ENCODE measurements around the gene GLDC. TPM values are rescaled to one million over a fixed set of nuclear protein-coding genes. Genes with fewer than 3 reads are reported as not detected.

The GLDC gene
- total and polyA plus RNA-seq, 4 donors = 0.10 to 1.5 (median 0.74) TPM

DNA sequence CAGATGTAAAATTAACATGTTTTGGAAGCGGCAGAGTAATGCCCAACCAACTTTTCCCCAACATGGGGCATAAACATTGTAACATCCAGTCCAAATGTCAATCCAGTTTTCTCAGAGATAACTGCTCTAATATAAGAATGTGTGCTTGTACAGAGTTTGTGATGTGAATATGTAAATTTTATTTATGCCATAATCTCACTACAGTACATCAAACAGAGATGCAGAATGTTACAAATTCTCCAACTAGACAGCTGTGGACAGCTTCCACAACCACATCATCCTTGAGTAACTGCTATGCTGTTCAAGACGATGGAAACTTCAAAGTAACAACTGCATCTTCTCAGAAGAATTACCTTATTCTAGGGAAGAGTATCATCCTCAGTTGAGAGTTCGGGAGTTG is 109.9 kb downstream of the GLDC start:
- H3K4me3 ChIP-seq = no peak overlapping the region
- DNase-seq = no peak
- no peak overlapping the region for H3K27ac ChIP-seq (ENCODE audit: low read depth in 1 of 2, low read length in 1 of 2)
- H3K36me3 ChIP-seq (ENCODE audit: control insufficient read depth in 4 of 4, insufficient read depth in 4 of 4, low read length in 4 of 4) = no peaks in the 10 kb centered on the region
- H3K9me3 ChIP-seq (ENCODE audit: control insufficient read depth in 4 of 4, insufficient read depth in 3 of 4, low read length in 3 of 4) = peaks cover 0 to 3% (median 0%) of the 10 kb centered on the region in 4 donors
- 91 to 94% methylated on average over 3 of the region's 3 CpGs for WGBS, 2 donors
- no peaks in the 10 kb centered on the region for H3K27me3 ChIP-seq (ENCODE audit: control insufficient read depth in 3 of 3, insufficient read depth in 3 of 3, low read length in 2 of 3)
- TF ChIP-seq, protein P1, sequence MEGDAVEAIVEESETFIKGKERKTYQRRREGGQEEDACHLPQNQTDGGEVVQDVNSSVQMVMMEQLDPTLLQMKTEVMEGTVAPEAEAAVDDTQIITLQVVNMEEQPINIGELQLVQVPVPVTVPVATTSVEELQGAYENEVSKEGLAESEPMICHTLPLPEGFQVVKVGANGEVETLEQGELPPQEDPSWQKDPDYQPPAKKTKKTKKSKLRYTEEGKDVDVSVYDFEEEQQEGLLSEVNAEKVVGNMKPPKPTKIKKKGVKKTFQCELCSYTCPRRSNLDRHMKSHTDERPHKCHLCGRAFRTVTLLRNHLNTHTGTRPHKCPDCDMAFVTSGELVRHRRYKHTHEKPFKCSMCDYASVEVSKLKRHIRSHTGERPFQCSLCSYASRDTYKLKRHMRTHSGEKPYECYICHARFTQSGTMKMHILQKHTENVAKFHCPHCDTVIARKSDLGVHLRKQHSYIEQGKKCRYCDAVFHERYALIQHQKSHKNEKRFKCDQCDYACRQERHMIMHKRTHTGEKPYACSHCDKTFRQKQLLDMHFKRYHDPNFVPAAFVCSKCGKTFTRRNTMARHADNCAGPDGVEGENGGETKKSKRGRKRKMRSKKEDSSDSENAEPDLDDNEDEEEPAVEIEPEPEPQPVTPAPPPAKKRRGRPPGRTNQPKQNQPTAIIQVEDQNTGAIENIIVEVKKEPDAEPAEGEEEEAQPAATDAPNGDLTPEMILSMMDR (IDR thresholded peaks at IDR 0.05; ENCODE audit: control extremely low read depth, extremely low read depth) = no peak
- ATAC-seq (ENCODE audit: insufficient read depth, low FRiP score) = no peak
- no peaks in the 10 kb centered on the region for H3K4me1 ChIP-seq (ENCODE audit: control insufficient read depth in 5 of 5, insufficient read depth in 5 of 5, low read length in 5 of 5)
- H3K9ac ChIP-seq (ENCODE audit: insufficient read depth in 1 of 2, low read length in 2 of 2) = no peak overlapping the region

DNA sequence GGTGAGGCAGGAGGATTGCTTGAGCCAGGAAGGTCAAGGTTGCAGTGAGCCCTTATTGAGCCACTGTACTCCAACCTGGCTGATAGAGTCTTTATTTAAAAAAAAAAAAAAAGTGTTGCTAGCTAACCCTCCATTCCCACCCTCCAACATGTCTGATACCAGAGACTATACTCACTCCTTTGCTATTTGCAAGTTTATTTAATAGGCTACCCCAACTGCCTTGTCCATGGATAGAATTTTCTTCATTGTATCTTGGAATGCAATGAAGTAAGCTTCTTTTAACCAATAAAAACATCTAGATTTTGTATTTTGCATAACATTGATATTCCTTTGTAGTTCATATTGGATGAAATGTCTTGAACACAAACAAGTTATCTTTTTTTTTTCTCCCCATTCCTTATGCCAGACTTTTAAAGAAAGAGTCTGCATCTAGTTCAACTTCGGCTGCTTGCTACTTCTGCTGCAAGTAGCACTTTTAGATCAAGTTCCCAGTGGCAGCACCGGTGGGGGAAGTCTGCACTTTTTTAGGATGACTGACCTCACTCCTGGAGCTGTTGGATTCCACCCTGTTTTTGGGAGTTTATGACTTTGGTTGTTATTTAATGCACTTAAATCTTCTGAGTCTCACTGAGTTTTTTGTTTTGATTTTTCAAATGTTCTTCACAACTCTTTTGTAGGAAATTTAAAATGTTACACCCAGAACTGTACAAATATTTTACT is 120.0 kb downstream of the GLDC start:
- Histone ChIP-seq H3K9me3 (ENCODE audit: control insufficient read depth in 4 of 4, insufficient read depth in 3 of 4, low read length in 3 of 4) (peaks cover 0 to 5% (median 0%) of the 10 kb centered on the region in 4 donors), H3K36me3 (ENCODE audit: control insufficient read depth in 4 of 4, insufficient read depth in 4 of 4, low read length in 4 of 4) (peaks cover 0 to 5% (median 0%) of the 10 kb centered on the region in 4 donors), H3K27ac (ENCODE audit: low read depth in 1 of 2, low read length in 1 of 2) (no peak overlapping the region), H3K27me3 (ENCODE audit: control insufficient read depth in 3 of 3, insufficient read depth in 3 of 3, low read length in 2 of 3) (no peaks in the 10 kb centered on the region), H3K4me3 (no peak overlapping the region), H3K9ac (ENCODE audit: insufficient read depth in 1 of 2, low read length in 2 of 2) (no peak overlapping the region), H3K4me1 (ENCODE audit: control insufficient read depth in 5 of 5, insufficient read depth in 5 of 5, low read length in 5 of 5) (no peaks in the 10 kb centered on the region)
- DNase-seq = no peak
- ATAC-seq (ENCODE audit: insufficient read depth, low FRiP score) = no peak
- TF ChIP-seq, protein P1 (IDR thresholded peaks at IDR 0.05; ENCODE audit: control extremely low read depth, extremely low read depth) = no peak
- 62 to 71% methylated on average over 2 of the region's 2 CpGs for WGBS, 2 donors

GRCh38 chr9:6522263-6522662 is 123.3 kb downstream of the GLDC start:
- DNase-seq (no peak), ATAC-seq (ENCODE audit: insufficient read depth, low FRiP score) (no peak)
- H3K9ac ChIP-seq (ENCODE audit: insufficient read depth in 1 of 2, low read length in 2 of 2) = no peak overlapping the region
- WGBS, 2 donors = 98 to 99% methylated on average over 4 of the region's 4 CpGs
- TF ChIP-seq, protein P1 (IDR thresholded peaks at IDR 0.05; ENCODE audit: control extremely low read depth, extremely low read depth) = no peak
- no peak overlapping the region for H3K4me3 ChIP-seq
- no peaks in the 10 kb centered on the region for H3K4me1 ChIP-seq (ENCODE audit: control insufficient read depth in 5 of 5, insufficient read depth in 5 of 5, low read length in 5 of 5)
- H3K27me3 ChIP-seq (ENCODE audit: control insufficient read depth in 3 of 3, insufficient read depth in 3 of 3, low read length in 2 of 3) = no peaks in the 10 kb centered on the region
- H3K27ac ChIP-seq (ENCODE audit: low read depth in 1 of 2, low read length in 1 of 2) = no peak overlapping the region
- peaks cover 0 to 5% (median 0%) of the 10 kb centered on the region in 4 donors for H3K36me3 ChIP-seq (ENCODE audit: control insufficient read depth in 4 of 4, insufficient read depth in 4 of 4, low read length in 4 of 4)
- peaks cover 0 to 5% (median 0%) of the 10 kb centered on the region in 4 donors for H3K9me3 ChIP-seq (ENCODE audit: control insufficient read depth in 4 of 4, insufficient read depth in 3 of 4, low read length in 3 of 4)
